Neural crest cell (in vitro differentiated cells): ENCODE measurements around the gene C18orf32. TPM values are rescaled to one million over a fixed set of nuclear protein-coding genes. Genes with fewer than 3 reads are reported as not detected.

ENCODE experiments used
- DNase-seq: peaks from one replicate; pipeline ENCODE4 v3.0.0; 2021; ENCODE audit warnings: low read depth, mixed read lengths, low spot score
- H3K27ac Mint-ChIP-seq: one replicate; pipeline ENCODE4 v1.8.0; 2021; ENCODE audit warnings: mild to moderate bottlenecking, mixed read lengths; ENCODE audit not compliant: unreplicated experiment
- H3K27me3 Mint-ChIP-seq: 2 replicates; pipeline ENCODE4 v1.8.0; 2021; ENCODE audit warnings: low read depth, mild to moderate bottlenecking, mixed read lengths
- H3K36me3 Mint-ChIP-seq: 2 replicates; pipeline ENCODE4 v1.8.0; 2021; ENCODE audit warnings: low read depth, mild to moderate bottlenecking, mixed read lengths
- H3K4me1 Mint-ChIP-seq: 2 replicates; pipeline ENCODE4 v1.8.0; 2021; ENCODE audit warnings: mixed read lengths
- H3K4me3 Mint-ChIP-seq: one replicate; pipeline ENCODE4 v1.8.0; 2021; ENCODE audit warnings: mild to moderate bottlenecking, mixed read lengths
- H3K9me3 Mint-ChIP-seq: 2 replicates; pipeline ENCODE4 v1.8.0; 2021; ENCODE audit warnings: mixed read lengths
- CTCF ChIP-seq: fragments of 200-600 bp; sonication (generic); conservative IDR thresholded peaks from 2 replicates; pipeline ENCODE4 v1.5.0; 2021; ENCODE audit warnings: antibody characterized with exemption, mild to moderate bottlenecking
- total RNA-seq: library from RNA; stranded (reverse); gene quantifications from 2 replicates; pipeline ENCODE4 v1.2.1, GENCODE V29; 2021

The C18orf32 gene
- total RNA-seq, 1 donor from 2014 or later = 32.0 TPM

- DNase-seq = no peak
- peaks cover 14% of the 10 kb centered on the region for H3K36me3 Mint-ChIP-seq
- H3K9me3 Mint-ChIP-seq = no peaks in the 10 kb centered on the region
- no peak for TF ChIP-seq CTCF
- H3K4me3 Mint-ChIP-seq = peak overlapping the region; percentile 69
- H3K27ac Mint-ChIP-seq = no peak overlapping the region
- peaks cover 48% of the 10 kb centered on the region for H3K27me3 Mint-ChIP-seq
- peaks cover 49% of the 10 kb centered on the region for H3K4me1 Mint-ChIP-seq
Measured at GRCh38 chr18:49495076-49495475, 8.0 kb upstream of the C18orf32 start.

GRCh38 chr18:49494660-49495059 is 7.6 kb upstream of the C18orf32 start:
- Mint-ChIP-seq H3K4me1 (peaks cover 49% of the 10 kb centered on the region), H3K36me3 (peaks cover 15% of the 10 kb centered on the region), H3K27ac (no peak overlapping the region), H3K27me3 (peaks cover 47% of the 10 kb centered on the region), H3K9me3 (no peaks in the 10 kb centered on the region), H3K4me3 (peak overlapping the region; percentile 69)
- TF ChIP-seq CTCF = no peak
- DNase-seq = no peak

- DNase-seq = no peak
Measured at GRCh38 chr18:49492694-49493033, 5.6 kb upstream of the C18orf32 start.

GRCh38 chr18:49491857-49492693 is 5.0 kb upstream of the C18orf32 start, which contains the start of gene RPL17:
RPL17 (minus strand) TSS chr18:49492465.
- H3K27me3 Mint-ChIP-seq = peaks cover 31% of the 10 kb centered on the region
- H3K9me3 Mint-ChIP-seq = no peaks in the 10 kb centered on the region
- no peak for TF ChIP-seq CTCF
- peak; percentile 80 for DNase-seq
- H3K4me1 Mint-ChIP-seq = peaks cover 67% of the 10 kb centered on the region
- peak within 1 kb of the TSS; percentile 95 for H3K4me3 Mint-ChIP-seq
- H3K36me3 Mint-ChIP-seq = peaks cover 27% of the 10 kb centered on the region
- peak within 1 kb of the TSS; percentile 100 for H3K27ac Mint-ChIP-seq

More at GRCh38 chr18:49492694-49493033, 5.6 kb upstream of the C18orf32 start:
- Mint-ChIP-seq H3K4me3 (peak overlapping the region; percentile 95), H3K4me1 (peaks cover 61% of the 10 kb centered on the region), H3K27ac (peak overlapping the region; percentile 69), H3K9me3 (no peaks in the 10 kb centered on the region), H3K27me3 (peaks cover 34% of the 10 kb centered on the region), H3K36me3 (peaks cover 27% of the 10 kb centered on the region)
- no peak for TF ChIP-seq CTCF

DNA sequence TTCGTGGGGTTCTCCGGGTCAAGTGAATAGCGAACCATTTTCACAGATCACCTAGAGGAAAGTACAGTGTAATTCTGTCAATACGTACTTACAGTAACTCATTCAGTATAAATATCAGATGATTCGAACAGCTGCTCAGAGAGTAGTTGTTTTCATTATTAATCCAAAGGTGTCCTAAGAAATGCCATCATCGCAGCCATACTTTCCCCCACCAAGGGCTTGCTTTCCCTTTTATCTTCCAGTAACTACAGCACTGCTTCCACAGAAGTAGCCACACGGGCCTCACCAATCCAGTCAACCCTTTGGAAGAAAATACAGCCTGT is 4.5 kb upstream of the C18orf32 start:
- no peaks in the 10 kb centered on the region for H3K9me3 Mint-ChIP-seq
- peaks cover 70% of the 10 kb centered on the region for H3K4me1 Mint-ChIP-seq
- peak overlapping the region; percentile 100 for H3K27ac Mint-ChIP-seq
- peaks cover 26% of the 10 kb centered on the region for H3K27me3 Mint-ChIP-seq
- TF ChIP-seq CTCF = no peak
- peak overlapping the region; percentile 95 for H3K4me3 Mint-ChIP-seq
- no peak for DNase-seq
- peaks cover 27% of the 10 kb centered on the region for H3K36me3 Mint-ChIP-seq
